ENCODE results near the gene PGM2L1. TPM values are rescaled to one million over a fixed set of nuclear protein-coding genes. Genes with fewer than 3 reads are reported as not detected.
A peak's percentile ranks its signal among the peaks of the same experiment; 100 is the strongest.

PGM2L1 gene
- total RNA-seq, 2 donors from 2014 or later = 3.6 to 4.3 TPM

- Histone ChIP-seq H3K36me3 (no peaks in the 10 kb centered on the region), H3K27me3 (replicated peaks; ENCODE audit: insufficient read depth) (no peaks in the 10 kb centered on the region), H3K4me3 (no peak overlapping the region), H3K27ac (no peak overlapping the region), H3K9me3 (no peaks in the 10 kb centered on the region), H3K4me1 (replicated peaks) (no peaks in the 10 kb centered on the region)
- DNase-seq (ENCODE audit: low spot score) = no peak
- intact Hi-C loops (cut with DNase I) = loop anchor here (5.0 kb wide), 2 partner anchors 45 to 125 kb away; no protein-coding TSS in a partner anchor
- WGBS = 51% methylated on average over 2 of the region's 2 CpGs
- TF ChIP-seq POLR2AphosphoS5 (IDR thresholded peaks at IDR 0.05) = no peak
- no peak for TF ChIP-seq POLR2A (IDR thresholded peaks at IDR 0.05)
Measured at GRCh38 chr11:74322667-74323066, 75.6 kb downstream of the PGM2L1 start.

- no peaks in the 10 kb centered on the region for H3K9me3 ChIP-seq
- no peak overlapping the region for H3K27ac ChIP-seq
- intact Hi-C loops (cut with DNase I) = loop anchor here (2.0 to 5.0 kb wide), 3 partner anchors 44 to 126 kb away; no protein-coding TSS in a partner anchor
- peak; percentile 14 for TF ChIP-seq POLR2AphosphoS5 (IDR thresholded peaks at IDR 0.05)
- no peak for TF ChIP-seq POLR2A (IDR thresholded peaks at IDR 0.05)
- peak in 2 of 4 experiments; percentile 40 to 41 for TF ChIP-seq CTCF (IDR thresholded peaks at IDR 0.05)
- no peak overlapping the region for H3K4me3 ChIP-seq
- H3K27me3 ChIP-seq (replicated peaks; ENCODE audit: insufficient read depth) = no peaks in the 10 kb centered on the region
- no peaks in the 10 kb centered on the region for H3K36me3 ChIP-seq
- no peaks in the 10 kb centered on the region for H3K4me1 ChIP-seq (replicated peaks)
- WGBS = 41% methylated on average over 10 of the region's 10 CpGs
- DNase-seq (ENCODE audit: low spot score) = no peak
Measured at GRCh38 chr11:74321487-74322188, 76.6 kb downstream of the PGM2L1 start.

- intact Hi-C loops (cut with DNase I) = loop anchor here (2.0 to 5.0 kb wide), 3 partner anchors 43 to 127 kb away; no protein-coding TSS in a partner anchor
- TF ChIP-seq POLR2AphosphoS5 (IDR thresholded peaks at IDR 0.05) (no peak), POLR2A (IDR thresholded peaks at IDR 0.05) (no peak), CTCF (IDR thresholded peaks at IDR 0.05) (no peak)
Measured at GRCh38 chr11:74320538-74320937, 77.7 kb downstream of the PGM2L1 start.

GRCh38 chr11:74319139-74319816, 79.0 kb downstream of the PGM2L1 start:
- no peak overlapping the region for H3K27ac ChIP-seq
- TF ChIP-seq POLR2A (IDR thresholded peaks at IDR 0.05) = no peak
- peak; percentile 28 for TF ChIP-seq POLR2AphosphoS5 (IDR thresholded peaks at IDR 0.05)
- no peak for TF ChIP-seq CTCF (IDR thresholded peaks at IDR 0.05)
- no peaks in the 10 kb centered on the region for H3K36me3 ChIP-seq
- H3K27me3 ChIP-seq (replicated peaks; ENCODE audit: insufficient read depth) = no peaks in the 10 kb centered on the region
- DNase-seq (ENCODE audit: low spot score) = no peak
- intact Hi-C loops (cut with DNase I) = no loop called here
- H3K4me3 ChIP-seq = no peak overlapping the region
- no peaks in the 10 kb centered on the region for H3K9me3 ChIP-seq
- 64% methylated on average over 5 of the region's 5 CpGs for WGBS
- H3K4me1 ChIP-seq (replicated peaks) = no peaks in the 10 kb centered on the region

More at GRCh38 chr11:74320538-74320937, 77.7 kb downstream of the PGM2L1 start:
- H3K27ac ChIP-seq = no peak overlapping the region
- no peak overlapping the region for H3K4me3 ChIP-seq
- no peaks in the 10 kb centered on the region for H3K4me1 ChIP-seq (replicated peaks)
- WGBS = 60% methylated on average over 2 of the region's 2 CpGs
- H3K27me3 ChIP-seq (replicated peaks; ENCODE audit: insufficient read depth) = no peaks in the 10 kb centered on the region
- no peaks in the 10 kb centered on the region for H3K9me3 ChIP-seq
- H3K36me3 ChIP-seq = no peaks in the 10 kb centered on the region
- no peak for DNase-seq (ENCODE audit: low spot score)

GRCh38 chr11:74318241-74318932, 79.8 kb downstream of the PGM2L1 start:
- no peaks in the 10 kb centered on the region for H3K4me1 ChIP-seq (replicated peaks)
- WGBS = 92% methylated on average over 1 of the region's 1 CpG
- H3K9me3 ChIP-seq = no peaks in the 10 kb centered on the region
- no peaks in the 10 kb centered on the region for H3K27me3 ChIP-seq (replicated peaks; ENCODE audit: insufficient read depth)
- H3K4me3 ChIP-seq = no peak overlapping the region
- DNase-seq (ENCODE audit: low spot score) = no peak
- intact Hi-C loops (cut with DNase I) = no loop called here
- TF ChIP-seq CTCF (IDR thresholded peaks at IDR 0.05) = no peak
- TF ChIP-seq POLR2A (IDR thresholded peaks at IDR 0.05) = no peak
- TF ChIP-seq POLR2AphosphoS5 (IDR thresholded peaks at IDR 0.05) = no peak
- H3K36me3 ChIP-seq = no peaks in the 10 kb centered on the region
- no peak overlapping the region for H3K27ac ChIP-seq

All from prostate gland (tissue), 2 donors.